ENCODE measurements around the gene ZNHIT2. TPM values are rescaled to one million over a fixed set of nuclear protein-coding genes. Genes with fewer than 3 reads are reported as not detected.

The ZNHIT2 gene
- total RNA-seq, 1 experiment from 2014 or later: 42.9 TPM

DNA sequence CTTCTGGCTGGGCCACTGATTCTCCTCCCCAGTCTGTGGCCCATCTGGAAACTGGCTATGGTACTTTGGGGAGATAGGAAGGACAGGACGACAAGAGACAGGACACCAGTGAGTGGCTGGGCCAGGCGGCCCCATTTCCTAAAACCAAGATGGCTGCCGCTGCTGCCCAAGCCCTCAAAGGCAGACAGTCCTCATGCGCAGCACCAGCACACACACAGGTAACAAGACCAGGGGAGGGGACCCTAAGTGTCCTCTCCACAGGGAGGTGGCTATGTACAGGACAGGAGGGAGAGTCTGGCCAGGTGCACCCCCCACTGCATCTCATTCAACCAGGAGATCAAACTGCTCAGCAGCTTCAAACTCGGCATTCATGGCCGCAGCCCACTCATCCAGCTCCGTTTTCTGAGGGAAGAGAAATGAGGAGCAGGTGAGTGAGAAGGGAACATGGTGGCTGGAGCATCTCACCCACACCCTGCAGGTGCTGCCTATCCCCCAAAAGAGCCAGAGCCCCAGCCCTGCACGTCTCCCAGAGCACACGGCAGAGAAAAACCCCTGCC is 38.6 kb downstream of the ZNHIT2 start:
- no peak for DNase-seq (ENCODE audit: low read depth)

DNA sequence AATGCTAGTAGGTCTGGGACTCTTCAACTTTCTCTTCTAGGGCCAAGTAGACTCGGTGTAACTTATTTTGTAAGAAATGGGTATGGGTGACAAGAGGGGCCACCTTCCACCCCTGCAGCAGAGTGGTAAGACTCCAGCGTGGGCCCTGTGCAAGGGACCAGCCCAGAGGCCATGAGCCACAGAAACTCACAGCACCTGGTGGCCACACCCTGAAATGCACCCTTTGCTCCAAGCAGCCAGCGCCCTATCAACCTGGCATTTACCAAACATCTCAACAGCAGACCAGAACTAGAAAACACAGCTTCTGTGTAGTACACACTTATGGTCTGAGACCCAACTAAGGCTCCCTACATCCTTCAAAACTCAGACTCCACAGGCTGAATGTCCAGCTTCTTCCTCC is 39.4 kb downstream of the ZNHIT2 start:
- peak; percentile 49 for DNase-seq (ENCODE audit: low read depth)

DNA sequence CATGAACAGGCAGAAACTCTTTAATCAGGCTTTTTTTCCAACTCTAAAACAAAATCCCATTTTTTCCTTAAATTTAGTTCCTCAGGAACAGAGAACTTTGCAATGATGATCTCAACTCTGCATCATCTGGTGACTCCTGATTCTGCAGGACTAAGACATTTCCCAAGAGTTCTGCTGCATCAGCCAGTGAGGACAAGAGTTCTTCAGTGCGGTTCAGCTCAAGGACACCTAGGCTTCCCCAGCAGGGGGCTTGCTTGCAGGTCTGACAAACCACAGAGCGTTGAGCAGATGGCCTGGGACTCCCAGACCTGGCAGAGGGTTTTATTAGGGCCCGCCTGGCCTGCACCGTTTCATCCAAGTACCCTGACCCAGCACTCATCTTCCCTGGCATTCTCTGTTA is 40.0 kb downstream of the ZNHIT2 start:
- no peak for DNase-seq (ENCODE audit: low read depth)

DNA sequence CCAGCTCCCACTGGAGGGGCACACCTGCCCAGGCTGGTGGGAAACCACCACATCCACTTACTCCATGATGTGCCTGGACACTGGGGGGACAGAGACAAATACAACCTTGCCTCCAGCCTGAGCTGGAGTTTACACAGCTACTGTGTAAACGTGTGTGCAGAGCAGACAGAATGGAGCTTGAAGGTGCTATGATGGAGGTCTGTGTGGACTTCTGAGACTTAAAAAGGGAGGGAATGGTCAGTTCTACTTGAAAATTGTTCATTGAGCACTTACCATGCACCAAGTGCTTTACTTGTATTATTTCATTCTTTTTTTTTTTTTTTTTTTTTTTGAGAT is 44.9 kb downstream of the ZNHIT2 start:
- no peak for DNase-seq (ENCODE audit: low read depth)

DNA sequence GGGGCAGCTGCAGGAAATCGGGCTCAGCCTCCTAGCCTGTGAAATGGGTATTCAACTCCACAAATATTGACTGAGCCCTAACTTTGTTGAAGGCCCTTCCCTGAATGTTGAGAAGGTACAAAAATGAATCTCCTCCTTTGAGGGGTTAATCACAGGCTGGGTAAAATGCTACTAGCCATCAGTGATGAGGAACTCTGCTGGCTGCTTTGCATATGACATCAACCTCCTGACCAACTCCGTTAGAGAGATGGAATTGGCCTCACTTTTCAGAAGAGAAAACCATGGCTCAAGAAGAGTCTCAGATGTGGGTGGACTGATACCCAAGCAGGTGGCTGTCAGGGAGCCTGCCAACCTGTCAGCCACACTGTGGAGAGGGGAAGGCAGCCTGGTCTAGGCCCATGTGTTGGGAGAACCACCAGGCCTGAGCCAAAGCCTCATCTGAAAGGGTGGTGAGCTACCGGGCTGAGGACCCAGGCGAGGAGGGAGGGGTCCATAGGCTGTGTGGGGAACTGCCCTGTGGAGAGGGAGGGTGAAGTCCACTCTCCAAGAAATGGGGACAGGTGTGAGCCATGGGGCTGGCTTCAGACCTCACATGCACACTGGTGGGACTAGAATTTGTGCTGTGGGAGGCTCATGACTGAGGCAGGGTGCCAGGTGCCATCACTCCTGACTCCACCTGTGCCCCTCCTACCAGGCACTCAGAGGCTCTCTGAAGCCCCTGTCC is 45.4 kb downstream of the ZNHIT2 start:
- no peak for DNase-seq (ENCODE audit: low read depth)

DNA sequence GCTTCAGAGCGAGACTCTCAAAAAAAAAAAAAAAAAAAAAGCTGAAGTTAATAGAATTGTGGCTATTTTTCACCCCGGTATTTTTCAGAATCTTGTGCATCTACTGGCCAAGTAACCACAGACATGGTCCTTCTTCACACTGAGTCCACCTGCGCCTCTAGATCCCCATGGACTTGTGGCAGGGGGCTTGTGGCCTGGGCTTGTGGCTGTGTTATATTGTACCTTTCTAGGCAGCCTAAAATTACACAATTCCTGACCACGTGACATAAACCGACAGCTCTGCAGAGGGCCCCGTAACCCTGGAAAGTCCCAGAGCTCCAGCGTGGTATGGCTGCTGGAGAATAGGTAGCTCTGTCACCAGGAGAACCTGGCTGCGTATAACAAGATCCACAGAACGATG is 48.3 kb downstream of the ZNHIT2 start:
- DNase-seq (ENCODE audit: low read depth): no peak

DNA sequence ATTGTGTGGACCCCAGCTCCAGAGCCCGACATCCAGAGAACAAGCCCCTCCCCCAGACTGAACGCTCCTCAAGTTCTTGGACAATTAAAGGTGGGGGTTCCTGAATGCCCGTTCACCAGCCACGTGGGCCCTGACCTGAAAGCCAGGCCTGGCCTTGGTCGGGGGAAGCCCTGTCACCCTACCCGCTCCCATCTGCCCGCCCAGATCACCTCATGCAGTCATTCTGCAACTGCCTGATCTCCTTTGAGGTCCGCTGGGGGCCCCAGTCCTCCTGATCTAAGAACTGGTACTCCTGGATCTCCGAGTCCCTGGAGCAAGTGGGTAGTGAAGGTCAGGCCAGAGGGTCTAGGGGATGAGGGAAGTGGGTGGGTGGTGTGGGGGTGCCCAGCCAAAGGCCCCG is 50.1 kb downstream of the ZNHIT2 start:
- no peak for DNase-seq (ENCODE audit: low read depth)

DNA sequence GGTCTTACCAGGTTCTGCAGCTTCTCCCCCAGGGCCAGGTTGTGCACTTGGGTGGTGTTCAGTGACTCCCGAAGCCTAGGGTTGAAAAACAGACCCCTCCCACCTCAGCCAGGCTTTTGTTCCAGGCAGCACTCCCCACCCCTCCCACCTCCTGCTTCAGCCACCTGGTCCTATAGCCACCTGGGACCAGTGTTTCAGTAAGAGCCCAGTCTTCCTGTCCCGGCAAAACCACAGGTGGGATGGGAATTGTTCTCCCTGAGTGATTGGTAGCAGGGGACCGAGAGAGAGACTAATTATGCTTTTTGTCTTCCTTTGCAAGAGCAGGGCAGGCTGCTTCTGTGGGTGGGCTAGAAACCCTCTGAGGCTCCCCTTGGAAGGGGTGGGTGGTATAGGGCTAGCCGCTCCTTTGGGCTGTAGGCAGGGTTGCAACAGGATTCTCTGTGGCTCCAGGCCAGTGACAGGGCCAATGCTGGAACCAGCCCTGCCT is 50.7 kb downstream of the ZNHIT2 start:
- DNase-seq (ENCODE audit: low read depth): no peak

Small RNA genes lying within 50 kb of the gene (small RNA-seq; reads per million reads assigned to genes)
- gene HIGD1AP10 (not detected), gene PDCL2P2 (not detected), gene RNU2-23P (2.6 reads per million, percentile 85 among the genes with 10 or more reads in this experiment)

Other genes with a start within 250 kb of the ZNHIT2 start
- gene EHD1, start 239.1 kb downstream of the ZNHIT2 start, total RNA-seq (2014; rRNA removed; shearing (Covaris generic)): 62.0 and 80.4 TPM in 2 replicates
- gene ATG2A, start 200.5 kb downstream of the ZNHIT2 start, total RNA-seq (2014; rRNA removed; shearing (Covaris generic)): 17.5 and 19.6 TPM in 2 replicates
- gene PPP2R5B, start 193.0 kb downstream of the ZNHIT2 start, total RNA-seq (2014; rRNA removed; shearing (Covaris generic)): 7.7 and 8.3 TPM in 2 replicates
- 0.53 TPM in 1 of 2 replicates, not detected in the other for gene GPHA2, start 181.8 kb downstream of the ZNHIT2 start, total RNA-seq (2014; rRNA removed; shearing (Covaris generic))
- not detected in 2 replicates for gene MAJIN, start 145.6 kb downstream of the ZNHIT2 start, total RNA-seq (2014; rRNA removed; shearing (Covaris generic))
- gene BATF2, start 120.7 kb downstream of the ZNHIT2 start, total RNA-seq (2014; rRNA removed; shearing (Covaris generic)): 1.6 and 3.1 TPM in 2 replicates
- gene ARL2, start 103.5 kb downstream of the ZNHIT2 start, total RNA-seq (2014; rRNA removed; shearing (Covaris generic)): 237 and 263 TPM in 2 replicates
- gene SNX15, start 90.3 kb downstream of the ZNHIT2 start, total RNA-seq (2014; rRNA removed; shearing (Covaris generic)): 20.1 and 23.1 TPM in 2 replicates
- gene SAC3D1, start 76.5 kb downstream of the ZNHIT2 start, total RNA-seq (2014; rRNA removed; shearing (Covaris generic)): 21.3 and 25.1 TPM in 2 replicates
- gene NAALADL1, start 59.1 kb downstream of the ZNHIT2 start, total RNA-seq (2014; rRNA removed; shearing (Covaris generic)): 0.23 TPM in 1 of 2 replicates, not detected in the other
- 63.3 and 78.4 TPM in 2 replicates for gene CDCA5, start 33.7 kb downstream of the ZNHIT2 start, total RNA-seq (2014; rRNA removed; shearing (Covaris generic))
- 39.7 and 56.6 TPM in 2 replicates for gene ZFPL1, start 33.5 kb downstream of the ZNHIT2 start, total RNA-seq (2014; rRNA removed; shearing (Covaris generic))
- gene VPS51, start 21.5 kb downstream of the ZNHIT2 start, total RNA-seq (2014; rRNA removed; shearing (Covaris generic)): 139 and 163 TPM in 2 replicates
- gene TM7SF2, start 5.8 kb downstream of the ZNHIT2 start, total RNA-seq (2014; rRNA removed; shearing (Covaris generic)): 4.8 and 5.5 TPM in 2 replicates
- gene FAU, start 4.4 kb upstream of the ZNHIT2 start, total RNA-seq (2014; rRNA removed; shearing (Covaris generic)): 410 and 898 TPM in 2 replicates
- 100 and 124 TPM in 2 replicates for gene MRPL49, start 4.6 kb upstream of the ZNHIT2 start, total RNA-seq (2014; rRNA removed; shearing (Covaris generic))
- gene SYVN1, start 16.8 kb upstream of the ZNHIT2 start, total RNA-seq (2014; rRNA removed; shearing (Covaris generic)): 10.1 and 11.2 TPM in 2 replicates
- not detected in 2 replicates for gene SPDYC, start 52.5 kb upstream of the ZNHIT2 start, total RNA-seq (2014; rRNA removed; shearing (Covaris generic))
- gene CAPN1, start 64.2 kb upstream of the ZNHIT2 start, total RNA-seq (2014; rRNA removed; shearing (Covaris generic)): 90.6 and 105 TPM in 2 replicates
- 21.4 and 24.2 TPM in 2 replicates for gene POLA2, start 144.3 kb upstream of the ZNHIT2 start, total RNA-seq (2014; rRNA removed; shearing (Covaris generic))
- gene CDC42EP2, start 197.2 kb upstream of the ZNHIT2 start, total RNA-seq (2014; rRNA removed; shearing (Covaris generic)): 35.3 and 42.7 TPM in 2 replicates
- 43.7 and 50.8 TPM in 2 replicates for gene DPF2, start 216.2 kb upstream of the ZNHIT2 start, total RNA-seq (2014; rRNA removed; shearing (Covaris generic))
- gene TIGD3, start 237.1 kb upstream of the ZNHIT2 start, total RNA-seq (2014; rRNA removed; shearing (Covaris generic)): 0.40 and 0.51 TPM in 2 replicates

Measured in HT1080 (cell line).